Activated naive CD4-positive, alpha-beta T cell treated with Interleukin-2 at 50 U/mL for 16 hours (primary cell): ENCODE data around the gene PDE3B.
"Not testable (repeated sequence)": the region's sequence is repeated elsewhere in the genome, so short reads cannot be mapped to it uniquely, and the experiment has no call there.

Source experiments
- DNase-seq: peaks from one replicate; pipeline ENCODE4 v3.0.0-alpha.2; 2020

PDE3B gene

DNA sequence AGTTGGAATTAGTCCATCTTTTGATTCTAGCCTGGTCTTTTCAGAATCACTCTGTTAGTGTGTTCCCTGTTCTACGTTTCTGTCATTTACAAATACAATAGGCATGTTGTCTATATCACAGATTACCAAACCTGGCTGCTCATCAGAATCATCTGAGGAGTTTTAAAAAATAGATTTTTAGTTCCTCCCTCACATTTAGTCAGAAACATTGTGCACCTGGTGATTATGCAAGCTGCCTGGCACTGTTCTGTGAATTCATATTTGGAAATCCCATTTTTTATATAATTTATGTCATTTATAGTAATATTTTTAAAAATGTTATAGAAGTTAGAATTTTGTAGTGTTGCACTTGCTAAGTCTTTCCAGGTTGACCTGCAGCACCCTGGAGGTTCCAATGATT, 107.3 kb downstream of the PDE3B start:
- DNase-seq, result no peak

- no peak for DNase-seq
Observed at GRCh38 chr11:14751975-14752407, 108.4 kb downstream of the PDE3B start.

- DNase-seq, result no peak
Observed at GRCh38 chr11:14755140-14755539, 111.5 kb downstream of the PDE3B start.

- DNase-seq, result no peak
Observed at GRCh38 chr11:14756349-14756748, 112.7 kb downstream of the PDE3B start.

- DNase-seq, result not testable (repeated sequence)
Observed at GRCh38 chr11:14759300-14760012, 115.9 kb downstream of the PDE3B start.

GRCh38 chr11:14764179-14764578, 120.6 kb downstream of the PDE3B start:
- no peak for DNase-seq

DNA sequence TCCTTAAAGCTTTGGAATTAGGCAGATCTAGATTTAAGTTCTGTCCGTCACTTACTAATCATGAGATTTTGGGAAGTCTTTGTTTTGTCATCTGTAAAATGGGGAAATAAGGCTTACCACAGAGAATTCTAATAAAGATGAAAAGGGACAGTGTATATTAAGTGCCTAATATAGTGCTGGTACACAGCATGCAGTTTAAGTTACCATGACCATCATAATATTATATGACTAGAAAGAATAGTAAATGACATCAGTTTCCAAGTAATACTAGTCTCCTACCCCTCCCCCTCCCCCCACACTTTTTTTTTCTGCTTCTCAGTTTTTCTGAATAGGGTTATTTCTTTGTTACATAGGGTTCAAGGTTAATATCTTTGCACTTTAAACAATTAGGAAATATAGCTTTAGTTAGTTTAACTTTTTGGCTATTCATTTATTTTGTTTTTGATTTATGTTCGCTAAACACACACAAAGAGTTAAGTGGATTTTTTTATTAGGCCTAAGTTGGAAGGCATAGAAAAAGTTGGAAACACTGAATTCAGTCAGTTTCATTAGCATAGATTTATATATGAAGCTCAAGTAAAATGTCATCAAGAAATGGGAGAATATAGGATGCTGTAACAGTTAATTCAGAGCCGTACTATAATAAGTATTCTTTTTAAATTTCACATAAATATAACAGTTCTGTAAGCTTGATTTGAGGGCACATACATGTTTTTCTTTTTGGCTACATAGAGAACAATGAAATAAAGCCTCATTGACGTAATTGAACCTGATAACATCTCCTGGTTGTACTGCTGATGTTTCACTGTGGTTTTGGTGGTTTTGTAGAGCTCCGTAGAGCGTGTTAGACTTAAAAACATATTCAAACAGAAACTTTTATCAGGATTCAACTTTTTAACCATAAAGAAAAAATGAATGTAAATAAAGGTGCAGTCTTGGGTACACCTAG, 121.2 kb downstream of the PDE3B start:
- peak; percentile 27 for DNase-seq

GRCh38 chr11:14766585-14766984, 123.0 kb downstream of the PDE3B start:
- DNase-seq, result no peak

- no peak for DNase-seq
Observed at GRCh38 chr11:14768526-14769188, 125.1 kb downstream of the PDE3B start.

DNA sequence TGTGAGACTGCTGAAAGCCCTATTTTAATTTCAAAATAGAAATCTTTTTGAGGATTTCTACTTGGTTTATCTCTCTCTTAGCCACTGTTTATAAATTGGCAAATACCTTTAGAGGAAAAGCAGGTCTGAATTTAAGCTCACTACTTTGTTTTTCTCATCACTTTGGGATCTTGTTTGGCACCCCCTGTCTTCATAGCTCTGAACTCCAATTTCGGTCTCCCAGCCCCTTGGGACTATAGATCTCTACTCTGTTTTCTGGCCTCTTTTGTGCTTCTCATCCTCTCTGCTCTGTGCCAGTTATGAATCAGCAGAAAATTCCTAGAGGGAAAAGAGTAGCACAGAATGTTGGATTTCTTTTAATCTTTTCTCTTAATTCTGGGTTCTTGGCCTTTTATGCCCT, 130.2 kb downstream of the PDE3B start:
- DNase-seq, result no peak

- no peak for DNase-seq
Observed at GRCh38 chr11:14774721-14775120, 131.1 kb downstream of the PDE3B start.

DNA sequence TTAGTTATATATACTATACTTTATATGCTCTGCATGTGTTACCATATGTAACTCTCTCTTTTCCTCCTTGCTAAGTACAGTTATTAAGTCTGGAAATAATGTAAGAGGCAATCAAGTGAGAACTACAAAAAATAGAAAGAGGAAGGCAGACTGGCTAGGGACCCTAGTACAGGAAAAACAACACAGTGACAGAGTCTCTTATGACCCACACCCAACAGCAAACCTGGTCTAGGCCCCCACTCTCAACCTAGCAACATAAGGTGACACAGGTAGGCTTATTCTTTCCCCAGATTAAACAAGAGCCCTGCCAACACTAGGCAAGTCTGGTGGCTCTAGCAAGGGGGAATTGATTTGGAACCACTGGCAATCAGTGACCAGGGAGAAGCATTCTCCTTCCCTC, 132.3 kb downstream of the PDE3B start:
- DNase-seq, result no peak

DNA sequence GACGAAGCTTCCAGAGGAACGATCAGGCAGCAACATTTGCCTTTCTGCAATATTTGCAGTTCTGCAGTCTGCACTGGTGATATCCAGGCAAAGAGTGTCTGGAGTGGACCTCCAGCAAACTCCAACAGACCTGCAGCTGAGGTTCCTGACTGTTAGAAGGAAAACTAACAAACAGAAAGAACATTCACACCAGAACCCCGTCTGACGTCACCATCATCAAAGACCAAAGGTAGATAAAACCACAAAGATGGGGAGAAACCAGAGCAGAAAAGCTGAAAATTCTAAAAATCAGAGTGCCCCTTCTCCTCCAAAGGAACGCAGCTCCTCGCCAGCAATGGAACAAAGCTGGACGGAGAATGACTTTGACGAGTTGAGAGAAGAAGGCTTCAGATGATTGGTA, 134.9 kb downstream of the PDE3B start:
- not testable (repeated sequence) for DNase-seq

GRCh38 chr11:14783788-14784187, 140.2 kb downstream of the PDE3B start:
- no peak for DNase-seq

GRCh38 chr11:14784230-14784629, 140.6 kb downstream of the PDE3B start:
- no peak for DNase-seq

GRCh38 chr11:14789879-14790484, 146.4 kb downstream of the PDE3B start:
- DNase-seq, result no peak

GRCh38 chr11:14793546-14793945, 149.9 kb downstream of the PDE3B start:
- DNase-seq, result no peak

- DNase-seq, result not testable (repeated sequence)
Observed at GRCh38 chr11:14796028-14796427, 152.4 kb downstream of the PDE3B start.

DNA sequence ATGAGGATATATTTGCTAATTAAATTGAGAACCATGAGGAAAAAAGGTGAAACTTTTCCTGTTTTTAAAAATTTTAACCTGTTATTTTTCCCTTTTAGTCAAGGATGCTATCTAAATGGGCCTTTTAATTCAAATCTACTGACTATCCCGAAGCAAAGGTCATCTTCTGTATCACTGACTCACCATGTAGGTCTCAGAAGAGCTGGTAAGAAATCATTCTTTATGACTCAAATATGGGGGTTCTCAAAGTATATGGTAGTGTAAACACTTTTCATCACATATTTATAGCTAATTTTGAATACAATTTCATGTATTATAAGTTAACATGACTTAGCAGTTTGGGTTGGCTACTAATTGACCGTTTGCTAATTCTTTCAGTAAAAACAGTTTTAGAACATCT, 160.2 kb downstream of the PDE3B start:
- DNase-seq, result no peak

DNA sequence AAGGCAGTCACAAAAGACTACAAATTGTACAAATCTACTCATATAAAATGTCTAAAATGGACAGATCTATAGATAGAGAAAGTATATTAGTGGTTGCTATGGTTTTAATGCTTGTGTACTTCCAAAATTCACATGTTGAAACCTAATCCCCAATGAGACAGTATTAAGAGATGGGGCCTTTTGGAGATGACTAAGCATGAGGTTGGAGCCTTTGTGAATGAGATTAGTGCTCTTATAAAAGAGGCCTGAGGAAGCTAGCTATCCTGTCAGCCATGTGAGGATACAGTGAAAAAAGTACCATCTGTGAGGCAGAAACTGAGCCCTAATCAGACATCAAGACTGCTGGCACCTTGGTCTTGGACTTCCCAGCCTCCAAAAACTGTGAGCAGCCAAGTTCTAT, 165.9 kb downstream of the PDE3B start:
- DNase-seq, result no peak

DNA sequence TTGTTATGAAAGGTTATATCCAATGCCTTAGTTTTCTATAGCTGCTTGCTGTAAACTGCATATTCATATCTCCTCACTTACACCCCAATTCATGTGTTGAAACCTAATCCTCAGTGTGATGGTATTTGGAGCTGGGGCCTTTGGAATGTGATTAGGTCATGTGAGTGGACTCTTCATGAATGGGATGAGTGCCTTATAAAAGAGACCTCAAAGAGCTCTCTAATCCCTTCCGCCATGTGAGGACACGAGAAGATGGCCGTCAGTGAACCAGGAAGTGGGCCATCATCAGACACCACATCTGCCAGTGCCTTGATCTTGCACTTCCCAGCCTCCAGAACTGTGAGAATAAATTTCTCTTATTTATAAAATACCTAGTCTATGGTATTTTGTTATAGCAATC, 169.2 kb downstream of the PDE3B start:
- DNase-seq, result no peak

GRCh38 chr11:14813516-14813915, 169.9 kb downstream of the PDE3B start:
- no peak for DNase-seq

- no peak for DNase-seq
Observed at GRCh38 chr11:14818779-14819178, 175.2 kb downstream of the PDE3B start.
